GM12865 (cell line): ENCODE data around the gene KRTAP5-1.

ENCODE experiments used
- DNase-seq: peaks from one replicate; pipeline ENCODE4 v3.0.0; 2010; ENCODE audit warnings: low read depth
- H3K4me3 ChIP-seq: 2 replicates; pipeline ENCODE4 v1.5.1; 2011; ENCODE audit warnings: mild to moderate bottlenecking, low read depth, low read length, control low read depth
- CTCF ChIP-seq: IDR thresholded peaks from 2 replicates; pipeline ENCODE4 v1.5.1; 2011; ENCODE audit warnings: low read length, control low read depth, low read depth, inconsistent platforms; ENCODE audit not compliant: insufficient read depth; ENCODE audit errors: missing control alignments

The KRTAP5-1 gene

GRCh38 chr11:1555713-1556153 lies 29.4 kb downstream of the KRTAP5-1 start:
- no peak for DNase-seq
- no peak overlapping the region for H3K4me3 ChIP-seq
- TF ChIP-seq CTCF: no peak

- no peak for DNase-seq
- no peak overlapping the region for H3K4me3 ChIP-seq
- TF ChIP-seq CTCF: no peak
These were observed 29.9 kb downstream of the KRTAP5-1 start for GRCh38 chr11:1554981-1555712.

- no peak overlapping the region for H3K4me3 ChIP-seq
- TF ChIP-seq CTCF: no peak
- DNase-seq: no peak
These were observed 31.1 kb downstream of the KRTAP5-1 start for GRCh38 chr11:1553808-1554594.

GRCh38 chr11:1549338-1550330 lies 35.4 kb downstream of the KRTAP5-1 start:
- no peak for DNase-seq
- H3K4me3 ChIP-seq: no peak overlapping the region
- no peak for TF ChIP-seq CTCF

GRCh38 chr11:1548221-1549070 lies 36.6 kb downstream of the KRTAP5-1 start:
- no peak for DNase-seq
- no peak overlapping the region for H3K4me3 ChIP-seq
- no peak for TF ChIP-seq CTCF
